ENCODE data around the gene CD38. TPM values are rescaled to one million over a fixed set of nuclear protein-coding genes. Genes with fewer than 3 reads are reported as not detected.
"Not testable (repeated sequence)": the region's sequence is repeated elsewhere in the genome, so short reads cannot be mapped to it uniquely, and the experiment has no call there.

Gene CD38
- polyA plus RNA-seq, 3 donors from 2014 or later: 33.4 to 133 (median 60.9) TPM

DNA sequence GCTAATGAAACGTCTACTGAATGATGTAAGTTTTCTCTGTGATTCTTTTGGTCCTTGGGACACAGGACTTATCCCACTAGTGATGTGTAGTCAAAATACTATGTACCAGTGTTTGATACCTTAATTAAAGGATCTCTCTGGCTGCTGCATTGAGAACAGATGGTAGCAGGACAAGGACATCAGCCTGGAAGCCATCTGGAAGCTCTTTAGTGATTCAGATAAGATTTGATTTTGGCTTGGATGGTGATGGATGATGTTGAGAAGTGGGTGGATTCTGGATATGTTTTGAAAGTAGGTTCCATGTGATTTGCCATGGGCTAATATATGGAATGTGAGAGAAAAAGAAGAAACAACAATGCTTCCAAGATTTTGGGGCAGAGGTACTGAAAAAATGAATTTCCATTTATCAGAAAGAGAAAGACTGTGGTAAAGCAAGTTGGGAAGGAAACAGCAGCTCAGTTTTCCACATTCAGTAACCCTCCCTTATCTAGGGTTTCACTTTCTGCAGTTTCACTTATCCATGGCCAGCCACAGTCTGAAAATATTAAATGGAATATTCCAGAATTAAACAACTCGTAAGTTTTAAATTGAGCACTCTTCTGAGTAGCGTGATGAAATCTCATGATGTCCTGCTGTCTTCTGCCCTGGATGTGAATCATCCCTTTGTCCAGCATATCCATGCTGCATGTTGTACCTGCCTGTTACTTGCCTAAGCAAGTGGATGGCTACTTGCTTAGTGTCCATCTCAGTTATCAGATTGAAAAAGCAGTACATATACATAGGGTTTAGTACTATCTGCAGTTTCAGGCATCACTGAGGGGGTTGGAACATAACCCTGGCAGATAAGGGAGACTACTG, 15.6 kb downstream of the CD38 start:
- DNase-seq: no peak
- Mint-ChIP-seq H3K36me3 (peaks cover 0 to 8% (median 7%) of the 10 kb centered on the region in 3 donors), H3K4me3 (no peak overlapping the region), H3K27me3 (ENCODE audit: low read depth in 3 of 3) (no peaks in the 10 kb centered on the region), H3K27ac (peak overlapping the region; percentile 4 to 55 (median 40)), H3K4me1 (peaks cover 27 to 72% of the 10 kb centered on the region in 2 donors), H3K9me3 (no peaks in the 10 kb centered on the region)

DNA sequence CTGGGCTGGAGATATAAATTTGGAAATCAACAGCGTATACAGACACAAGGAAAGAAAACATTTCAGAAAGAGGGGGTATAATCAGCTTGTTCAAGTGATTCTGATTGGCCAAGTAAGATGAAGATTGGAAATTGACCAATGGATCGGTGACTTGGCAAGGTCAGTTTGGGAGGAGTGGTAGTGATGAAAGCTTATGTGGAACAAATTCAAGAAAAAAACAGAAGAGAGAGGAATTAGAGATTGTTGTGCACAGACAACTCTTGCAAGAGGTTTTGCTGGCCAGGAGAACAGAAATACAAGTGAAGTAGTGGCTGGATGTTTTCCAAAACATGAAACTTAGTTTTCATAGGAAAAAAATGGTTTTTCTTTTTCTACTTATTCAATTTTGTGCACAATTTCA, 16.3 kb downstream of the CD38 start:
- peaks cover 0 to 7% (median 5%) of the 10 kb centered on the region in 3 donors for H3K36me3 Mint-ChIP-seq
- H3K4me3 Mint-ChIP-seq: no peak overlapping the region

DNA sequence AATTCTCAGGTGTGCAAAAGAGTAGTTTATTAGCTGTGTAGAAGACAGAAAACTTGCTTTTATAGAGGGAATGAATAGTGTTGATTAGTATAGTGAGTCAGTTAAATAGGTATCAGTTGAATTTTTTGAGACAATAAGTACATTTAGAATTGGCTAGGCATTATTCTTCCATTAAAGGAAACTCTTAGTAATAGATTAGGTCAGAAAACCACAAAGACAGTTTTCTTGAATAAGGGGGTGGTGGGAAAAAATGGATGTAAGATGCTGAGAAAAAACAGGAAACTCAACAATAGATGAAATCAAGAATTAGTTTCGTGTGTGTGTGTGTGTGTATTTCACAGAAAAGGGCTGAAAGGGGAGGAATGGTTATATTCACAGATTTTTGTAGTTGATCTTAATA, 16.8 kb downstream of the CD38 start:
- Mint-ChIP-seq H3K4me1 (peaks cover 30 to 72% of the 10 kb centered on the region in 2 donors), H3K4me3 (peak overlapping the region in 2 of 5 donors; percentile 1 to 20), H3K27ac (peak overlapping the region; percentile 1 to 37 (median 24)), H3K9me3 (no peaks in the 10 kb centered on the region), H3K36me3 (peaks cover 0 to 7% (median 5%) of the 10 kb centered on the region in 3 donors), H3K27me3 (ENCODE audit: low read depth in 3 of 3) (no peaks in the 10 kb centered on the region)
- no peak for DNase-seq

More for the DNA sequence above, 16.3 kb downstream of the CD38 start:
- Mint-ChIP-seq H3K9me3 (no peaks in the 10 kb centered on the region), H3K4me1 (peaks cover 26 to 72% of the 10 kb centered on the region in 2 donors), H3K27ac (peak overlapping the region in 5 of 6 donors; percentile 1 to 55 (median 1)), H3K27me3 (ENCODE audit: low read depth in 3 of 3) (no peaks in the 10 kb centered on the region)
- no peak for DNase-seq

GRCh38 chr4:15797320-15797719, 19.2 kb downstream of the CD38 start:
- Mint-ChIP-seq H3K27me3 (ENCODE audit: low read depth in 3 of 3) (no peaks in the 10 kb centered on the region), H3K4me3 (no peak overlapping the region), H3K4me1 (peaks cover 33 to 96% of the 10 kb centered on the region in 2 donors), H3K36me3 (peaks cover 0 to 7% (median 5%) of the 10 kb centered on the region in 3 donors), H3K27ac (peak overlapping the region in 3 of 6 donors; percentile 2 to 36 (median 8)), H3K9me3 (no peaks in the 10 kb centered on the region)
- no peak for DNase-seq

GRCh38 chr4:15799141-15799540, 21.0 kb downstream of the CD38 start:
- DNase-seq: no peak
- Mint-ChIP-seq H3K27me3 (ENCODE audit: low read depth in 3 of 3) (peaks cover 0 to 3% (median 0%) of the 10 kb centered on the region in 3 donors), H3K27ac (peak overlapping the region in 1 of 6 donors; percentile 0), H3K4me3 (no peak overlapping the region), H3K9me3 (no peaks in the 10 kb centered on the region), H3K4me1 (peaks cover 21 to 86% of the 10 kb centered on the region in 2 donors), H3K36me3 (no peaks in the 10 kb centered on the region)

- Mint-ChIP-seq H3K27me3 (ENCODE audit: low read depth in 3 of 3) (peaks cover 0 to 3% (median 0%) of the 10 kb centered on the region in 3 donors), H3K27ac (peak overlapping the region in 3 of 6 donors; percentile 0 to 10 (median 4)), H3K4me3 (no peak overlapping the region), H3K9me3 (no peaks in the 10 kb centered on the region), H3K4me1 (peaks cover 17 to 85% of the 10 kb centered on the region in 2 donors), H3K36me3 (no peaks in the 10 kb centered on the region)
- no peak for DNase-seq
Observed at GRCh38 chr4:15799701-15800100, 21.6 kb downstream of the CD38 start.

DNA sequence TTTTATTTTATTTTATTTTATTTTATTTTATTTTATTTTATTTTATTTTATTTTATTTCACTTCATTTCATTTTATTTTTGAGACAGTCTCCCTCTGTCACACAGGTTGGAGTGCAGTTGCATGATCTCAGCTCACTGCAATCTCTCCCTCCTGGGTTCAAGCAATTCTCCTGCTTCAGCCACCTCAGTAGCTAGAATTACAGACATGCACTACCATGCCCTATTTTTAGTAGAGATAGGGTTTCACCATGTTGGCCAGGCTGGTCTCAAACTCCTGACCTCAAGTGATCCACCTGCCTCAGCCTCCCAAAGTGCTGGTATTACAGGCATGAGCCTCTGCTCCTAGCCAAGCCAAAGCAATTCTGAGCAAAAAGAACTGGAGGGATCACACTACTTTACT, 24.4 kb downstream of the CD38 start:
- H3K36me3 Mint-ChIP-seq: not testable (repeated sequence)

DNA sequence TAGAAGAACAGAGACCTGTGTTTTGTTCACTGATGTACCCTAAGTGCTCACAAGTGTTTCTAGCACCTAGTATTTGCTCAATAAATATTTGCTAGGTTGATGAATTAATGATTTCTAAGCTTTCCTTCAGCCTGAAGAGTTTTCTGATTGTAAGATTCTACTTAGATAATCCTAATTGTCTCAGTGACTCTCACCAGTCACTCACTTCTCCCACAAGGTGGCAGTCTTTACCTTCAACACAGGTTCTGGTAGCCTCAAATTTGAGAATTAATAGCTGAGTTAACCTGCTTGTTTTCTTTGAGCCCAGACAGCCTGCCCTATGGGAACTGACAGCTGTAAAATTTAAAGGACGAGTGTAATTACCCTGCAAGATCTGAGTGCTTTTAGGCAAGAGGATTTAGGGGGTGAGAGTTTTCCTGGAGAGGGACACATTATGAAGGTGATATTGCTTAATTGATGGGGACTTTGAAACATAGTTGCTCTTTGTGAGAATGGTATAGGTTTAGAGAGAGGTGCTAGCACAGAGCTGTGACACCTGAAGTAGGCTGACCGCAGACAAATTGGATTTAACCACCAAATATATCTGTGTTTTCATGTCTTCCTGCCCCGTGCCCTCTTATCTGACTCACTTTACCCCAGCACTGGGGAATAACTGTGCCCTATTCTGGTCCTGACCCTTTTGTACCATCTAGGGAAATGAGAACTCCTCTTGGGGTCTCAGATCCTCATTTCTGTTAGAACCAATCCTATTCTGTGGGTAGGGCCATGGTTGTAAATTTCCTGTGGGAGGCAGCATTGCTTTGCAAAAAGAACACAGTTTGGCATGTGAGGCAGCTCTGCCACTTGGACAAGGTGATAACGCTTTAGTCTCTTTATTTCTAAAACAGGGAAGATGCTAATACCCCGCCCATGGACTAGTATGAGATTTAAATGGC, 27.7 kb downstream of the CD38 start:
- H3K4me3 Mint-ChIP-seq: peak overlapping the region in 2 of 5 donors; percentile 9 to 10
- H3K9me3 Mint-ChIP-seq: no peaks in the 10 kb centered on the region
- H3K27me3 Mint-ChIP-seq (ENCODE audit: low read depth in 3 of 3): peaks cover 0 to 4% (median 0%) of the 10 kb centered on the region in 3 donors
- H3K4me1 Mint-ChIP-seq: peaks cover 50 to 86% of the 10 kb centered on the region in 2 donors
- DNase-seq: peak; percentile 55 to 63 (median 56)
- no peaks in the 10 kb centered on the region for H3K36me3 Mint-ChIP-seq
- peak overlapping the region in 5 of 6 donors; percentile 39 to 79 (median 67) for H3K27ac Mint-ChIP-seq

More for the DNA sequence above, 24.4 kb downstream of the CD38 start:
- H3K4me1 Mint-ChIP-seq: peaks cover 34 to 86% of the 10 kb centered on the region in 2 donors
- not testable (repeated sequence) for H3K27me3 Mint-ChIP-seq (ENCODE audit: low read depth in 3 of 3); H3K27ac Mint-ChIP-seq; H3K9me3 Mint-ChIP-seq; H3K4me3 Mint-ChIP-seq; DNase-seq

DNA sequence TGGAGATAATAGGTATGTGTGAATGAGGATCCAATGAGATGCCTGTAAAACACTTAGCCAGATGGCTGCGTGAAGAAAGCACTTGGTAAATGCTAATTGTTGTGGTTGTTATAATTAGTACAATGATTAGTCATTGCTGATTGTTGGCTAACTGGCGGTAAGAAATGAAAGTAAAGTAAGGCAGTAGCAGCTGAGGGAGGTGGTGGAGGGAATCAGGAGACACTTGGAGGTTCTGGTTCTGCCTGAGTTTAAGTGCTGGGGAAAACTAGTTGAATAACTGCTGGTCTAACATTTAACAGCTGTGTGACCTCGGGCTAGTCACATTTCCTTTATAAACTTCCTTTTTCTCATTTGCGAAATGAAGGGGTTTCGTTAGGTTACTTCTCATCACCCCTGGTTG, 30.9 kb downstream of the CD38 start:
- no peaks in the 10 kb centered on the region for H3K36me3 Mint-ChIP-seq
- peak overlapping the region; percentile 36 to 83 (median 67) for H3K27ac Mint-ChIP-seq
- DNase-seq: peak in 2 of 3 donors; percentile 16 to 20
- H3K27me3 Mint-ChIP-seq (ENCODE audit: low read depth in 3 of 3): peaks cover 0 to 1% (median 0%) of the 10 kb centered on the region in 3 donors
- H3K4me1 Mint-ChIP-seq: peaks cover 61 to 93% of the 10 kb centered on the region in 2 donors
- no peaks in the 10 kb centered on the region for H3K9me3 Mint-ChIP-seq
- peak overlapping the region; percentile 38 to 82 (median 72) for H3K4me3 Mint-ChIP-seq

- DNase-seq: no peak
- Mint-ChIP-seq H3K27ac (peak overlapping the region in 4 of 6 donors; percentile 37 to 83 (median 80)), H3K36me3 (no peaks in the 10 kb centered on the region), H3K4me1 (peaks cover 64 to 95% of the 10 kb centered on the region in 2 donors), H3K9me3 (no peaks in the 10 kb centered on the region), H3K27me3 (ENCODE audit: low read depth in 3 of 3) (peaks cover 0 to 1% (median 0%) of the 10 kb centered on the region in 3 donors), H3K4me3 (peak overlapping the region; percentile 38 to 82 (median 72))
Observed at GRCh38 chr4:15809466-15809865, 31.3 kb downstream of the CD38 start.

- Mint-ChIP-seq H3K4me1 (peaks cover 49 to 96% of the 10 kb centered on the region in 2 donors), H3K9me3 (no peaks in the 10 kb centered on the region), H3K27me3 (ENCODE audit: low read depth in 3 of 3) (no peaks in the 10 kb centered on the region), H3K27ac (peak overlapping the region in 5 of 6 donors; percentile 11 to 73 (median 41)), H3K36me3 (peaks cover 0 to 4% (median under 1%) of the 10 kb centered on the region in 3 donors), H3K4me3 (no peak overlapping the region)
- DNase-seq: no peak
Observed at GRCh38 chr4:15811703-15812337, 33.7 kb downstream of the CD38 start.

DNA sequence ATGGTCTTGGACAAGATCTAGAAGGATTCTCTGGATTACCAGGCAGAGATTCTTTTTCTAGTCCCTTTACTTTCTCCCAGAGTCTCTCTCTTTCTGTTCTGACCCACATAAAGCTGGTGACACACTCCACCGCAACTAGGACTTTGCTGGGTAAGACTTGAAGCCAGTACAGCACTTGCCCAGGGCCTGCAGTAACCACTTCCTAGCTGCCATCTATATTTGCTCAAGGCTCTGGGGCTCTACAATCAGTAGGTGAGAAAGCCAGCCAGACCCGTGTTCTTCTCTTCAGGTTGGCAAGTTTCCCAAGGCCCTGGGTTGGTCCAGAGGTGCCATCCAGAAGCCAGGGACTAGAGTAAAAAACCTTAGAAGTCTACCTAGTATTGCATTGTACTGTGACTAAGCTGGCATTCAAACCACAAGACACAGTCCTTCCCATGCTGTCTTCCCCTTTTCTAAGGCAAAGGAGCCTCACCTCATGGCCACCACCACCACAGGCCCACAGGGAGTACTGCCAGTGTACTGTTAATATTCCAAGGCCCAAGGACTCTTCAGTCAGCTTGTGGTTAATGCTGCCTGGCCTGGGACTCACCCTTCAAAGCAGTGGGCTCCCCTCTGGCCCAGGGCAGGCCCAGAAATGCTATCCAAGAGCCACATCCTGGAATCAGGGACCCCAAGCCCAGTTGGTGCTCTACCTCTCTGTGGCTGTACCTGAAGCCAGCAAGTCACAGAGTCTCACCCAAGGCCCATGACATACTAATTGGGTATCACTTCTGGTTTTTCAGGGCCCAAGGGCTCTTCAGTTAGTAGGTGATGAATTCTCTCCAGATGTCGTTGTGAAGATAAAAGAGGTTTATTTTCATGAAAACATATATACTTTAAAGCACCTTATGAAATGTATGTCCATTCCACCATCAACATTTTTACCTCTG, 54.7 kb downstream of the CD38 start:
- Mint-ChIP-seq H3K9me3 (peaks cover 0 to 3% (median under 1%) of the 10 kb centered on the region in 6 donors), H3K27me3 (ENCODE audit: low read depth in 3 of 3) (peaks cover 0 to 2% (median 0%) of the 10 kb centered on the region in 3 donors), H3K4me1 (peaks cover 43 to 68% of the 10 kb centered on the region in 2 donors), H3K36me3 (peaks cover 28 to 62% (median 35%) of the 10 kb centered on the region in 3 donors), H3K4me3 (peak overlapping the region in 4 of 5 donors; percentile 25 to 41 (median 28)), H3K27ac (peak overlapping the region; percentile 36 to 85 (median 65))
- DNase-seq: peak; percentile 2 to 28 (median 3)

Measured in immature natural killer cell (primary cell).